ENCODE results near the gene PVR. TPM values are rescaled to one million over a fixed set of nuclear protein-coding genes. Genes with fewer than 3 reads are reported as not detected.

The PVR gene
- polyA plus RNA-seq, 1 donor from 2014 or later, result 19.1 TPM

DNA sequence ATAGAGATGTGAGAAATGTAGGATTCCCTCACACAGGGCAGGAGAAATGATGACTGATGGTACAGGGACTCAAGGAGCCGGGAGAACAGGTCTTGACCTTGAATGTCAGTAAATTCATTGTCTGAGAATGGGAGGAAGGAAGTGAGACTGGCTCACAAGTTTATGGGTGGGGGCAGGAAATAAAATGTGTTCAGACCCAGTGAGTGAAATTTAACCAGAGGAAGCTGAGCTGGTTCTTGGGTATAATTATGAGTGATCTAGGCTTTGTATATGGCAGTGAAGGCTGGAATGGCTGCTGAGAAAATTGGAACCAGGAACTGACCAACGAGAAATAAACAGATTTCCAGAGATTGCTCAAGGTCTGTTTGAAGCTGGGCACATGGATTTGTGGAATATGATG, 36.7 kb upstream of the PVR start:
- Histone ChIP-seq H4K20me1 (ENCODE audit: insufficient read depth) (no peaks in the 10 kb centered on the region), H3F3A (ENCODE audit: insufficient read depth, low read length, poor library complexity, severe bottlenecking) (no peaks in the 10 kb centered on the region), H2AFZ (ENCODE audit: low read depth, low read length) (no peak overlapping the region), H3K9me2 (ENCODE audit: insufficient read depth, low read length) (no peaks in the 10 kb centered on the region), H3K27me3 (ENCODE audit: insufficient read depth, low read depth, low read length) (no peaks in the 10 kb centered on the region), H3K9me3 (ENCODE audit: low read length) (no peaks in the 10 kb centered on the region), H3K9ac (ENCODE audit: low read length) (no peak overlapping the region), H3K36me3 (ENCODE audit: insufficient read depth, low read length) (no peaks in the 10 kb centered on the region), H3K4me2 (ENCODE audit: low read length) (no peak overlapping the region), H3K27ac (ENCODE audit: low read length) (no peak overlapping the region), H3K79me2 (replicated peaks; ENCODE audit: insufficient read depth, low read length) (no peaks in the 10 kb centered on the region), H3K4me3 (ENCODE audit: low read length) (no peak overlapping the region)
- no peak for TF ChIP-seq TAF1 (IDR thresholded peaks at IDR 0.05; ENCODE audit: low read depth)
- no peak for TF ChIP-seq RAD21 (conservative IDR thresholded peaks at IDR 0.05)
- TF ChIP-seq SMC3 (conservative IDR thresholded peaks at IDR 0.05; ENCODE audit: poor library complexity), result no peak
- no peak for TF ChIP-seq CTCF (IDR thresholded peaks at IDR 0.05; ENCODE audit: poor library complexity, severe bottlenecking)
- TF ChIP-seq MXI1 (conservative IDR thresholded peaks at IDR 0.05; ENCODE audit: poor library complexity, severe bottlenecking), result no peak

DNA sequence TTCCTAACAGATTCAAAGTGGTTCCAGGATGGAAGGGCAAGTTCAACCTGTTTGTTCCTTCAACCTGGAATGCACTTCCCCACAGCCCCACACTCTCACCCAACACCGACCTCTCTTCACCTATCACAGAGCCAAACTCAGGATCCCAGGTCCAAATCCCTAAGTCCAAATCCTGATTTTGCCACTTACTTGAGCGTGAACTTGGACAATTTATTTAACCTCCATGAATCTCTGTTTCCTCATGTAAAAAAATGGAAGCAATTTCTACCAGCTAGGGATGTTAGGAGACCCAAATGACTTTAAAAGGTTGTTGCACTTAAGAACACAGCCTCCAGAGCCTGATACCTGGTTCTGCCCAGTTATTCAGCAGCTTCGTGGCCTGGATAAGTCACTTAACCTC, 35.8 kb upstream of the PVR start:
- Histone ChIP-seq H2AFZ (ENCODE audit: low read depth, low read length) (no peak overlapping the region), H3K9me3 (ENCODE audit: low read length) (no peaks in the 10 kb centered on the region), H3K27me3 (ENCODE audit: insufficient read depth, low read depth, low read length) (no peaks in the 10 kb centered on the region), H4K20me1 (ENCODE audit: insufficient read depth) (no peaks in the 10 kb centered on the region), H3F3A (ENCODE audit: insufficient read depth, low read length, poor library complexity, severe bottlenecking) (no peaks in the 10 kb centered on the region), H3K9ac (ENCODE audit: low read length) (no peak overlapping the region), H3K9me2 (ENCODE audit: insufficient read depth, low read length) (no peaks in the 10 kb centered on the region), H3K4me3 (ENCODE audit: low read length) (no peak overlapping the region), H3K27ac (ENCODE audit: low read length) (no peak overlapping the region), H3K79me2 (replicated peaks; ENCODE audit: insufficient read depth, low read length) (no peaks in the 10 kb centered on the region), H3K36me3 (ENCODE audit: insufficient read depth, low read length) (no peaks in the 10 kb centered on the region), H3K4me2 (ENCODE audit: low read length) (no peak overlapping the region)
- TF ChIP-seq POLR2AphosphoS5 (IDR thresholded peaks at IDR 0.05), result no peak
- no peak for TF ChIP-seq TAF1 (IDR thresholded peaks at IDR 0.05; ENCODE audit: low read depth)
- TF ChIP-seq EP300 (conservative IDR thresholded peaks at IDR 0.05; ENCODE audit: poor library complexity, severe bottlenecking), result no peak
- TF ChIP-seq EZH2 (IDR thresholded peaks at IDR 0.05; ENCODE audit: borderline replicate concordance, insufficient read depth, low read length, poor library complexity, severe bottlenecking), result no peak
- no peak for TF ChIP-seq SMC3 (conservative IDR thresholded peaks at IDR 0.05; ENCODE audit: poor library complexity)
- no peak for TF ChIP-seq REST (IDR thresholded peaks at IDR 0.05; ENCODE audit: borderline replicate concordance)
- TF ChIP-seq RAD21 (conservative IDR thresholded peaks at IDR 0.05), result no peak

DNA sequence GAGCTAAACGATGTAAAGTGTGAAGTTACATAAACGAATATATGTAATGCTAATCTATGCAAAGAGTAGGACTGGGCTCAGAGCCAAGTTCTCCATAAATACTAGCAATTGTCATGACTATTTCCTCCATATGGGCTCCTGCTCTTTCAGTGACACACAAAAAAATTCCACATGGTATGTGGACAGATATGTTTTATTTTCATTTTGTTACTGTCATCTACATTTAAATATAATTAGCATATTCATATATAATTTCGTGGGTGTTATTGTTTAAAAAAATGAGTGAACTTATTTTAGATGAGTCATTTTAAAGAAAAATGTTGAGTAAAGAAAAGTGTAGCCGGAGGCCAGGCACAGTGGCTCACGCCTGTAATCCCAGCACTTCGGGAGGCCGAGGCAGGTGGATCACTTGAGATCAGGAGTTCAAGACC, 35.3 kb upstream of the PVR start:
- Histone ChIP-seq H3K9me2 (ENCODE audit: insufficient read depth, low read length) (no peaks in the 10 kb centered on the region), H3K9me3 (ENCODE audit: low read length) (no peaks in the 10 kb centered on the region), H4K20me1 (ENCODE audit: insufficient read depth) (no peaks in the 10 kb centered on the region), H3K4me3 (ENCODE audit: low read length) (no peak overlapping the region), H3K27me3 (ENCODE audit: insufficient read depth, low read depth, low read length) (no peaks in the 10 kb centered on the region), H3K36me3 (ENCODE audit: insufficient read depth, low read length) (no peaks in the 10 kb centered on the region), H3F3A (ENCODE audit: insufficient read depth, low read length, poor library complexity, severe bottlenecking) (no peaks in the 10 kb centered on the region), H3K27ac (ENCODE audit: low read length) (no peak overlapping the region), H3K79me2 (replicated peaks; ENCODE audit: insufficient read depth, low read length) (no peaks in the 10 kb centered on the region), H3K4me2 (ENCODE audit: low read length) (no peak overlapping the region), H3K9ac (ENCODE audit: low read length) (no peak overlapping the region), H2AFZ (ENCODE audit: low read depth, low read length) (no peak overlapping the region)
- TF ChIP-seq TAF1 (IDR thresholded peaks at IDR 0.05; ENCODE audit: low read depth) (no peak), REST (IDR thresholded peaks at IDR 0.05; ENCODE audit: borderline replicate concordance) (no peak), EZH2 (IDR thresholded peaks at IDR 0.05; ENCODE audit: borderline replicate concordance, insufficient read depth, low read length, poor library complexity, severe bottlenecking) (no peak), MXI1 (conservative IDR thresholded peaks at IDR 0.05; ENCODE audit: poor library complexity, severe bottlenecking) (no peak), RAD21 (conservative IDR thresholded peaks at IDR 0.05) (no peak), CTCF (IDR thresholded peaks at IDR 0.05; ENCODE audit: poor library complexity, severe bottlenecking) (no peak), POLR2AphosphoS5 (IDR thresholded peaks at IDR 0.05) (no peak)

All from neural cell (in vitro differentiated cells).